GM19099 (cell line): ENCODE data around the gene USH2A.

Experiments
- POLR2A ChIP-seq: IDR thresholded peaks from 3 replicates; pipeline ENCODE4 v1.6.1; 2011; ENCODE audit warnings: low read depth; ENCODE audit not compliant: insufficient read length; ENCODE audit errors: extremely low read depth

USH2A gene

GRCh38 chr1:216247937-216248336 lies 175.3 kb downstream of the USH2A start:
- TF ChIP-seq POLR2A, result no peak

DNA sequence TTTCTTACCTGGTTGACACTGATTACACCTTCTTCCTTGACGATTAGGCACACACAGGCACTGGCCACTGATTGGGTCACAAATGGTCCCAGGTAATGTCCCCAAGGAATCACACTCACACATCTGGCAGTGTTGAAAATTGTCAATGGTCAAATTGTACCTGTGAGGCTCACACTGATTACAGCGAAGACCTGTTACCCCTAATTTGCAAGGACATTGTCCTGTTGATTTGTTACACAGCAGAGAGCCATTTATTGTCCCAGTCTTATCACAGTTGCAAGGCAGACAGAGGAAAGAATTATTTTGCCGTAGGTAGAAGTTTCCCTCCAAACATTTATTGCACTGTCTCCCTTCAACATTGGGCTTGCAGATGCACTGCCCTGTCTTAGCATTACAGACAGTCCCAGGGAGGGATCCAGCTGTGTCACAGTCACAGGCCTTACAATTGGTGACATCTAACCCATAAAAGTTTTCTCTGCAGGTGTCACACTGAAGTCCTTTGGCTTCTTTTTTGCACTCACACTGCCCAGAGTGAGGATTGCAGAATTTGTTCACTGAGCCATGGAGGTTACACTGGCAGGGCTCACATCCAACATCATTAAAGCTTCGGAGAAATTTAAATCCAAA lies 176.6 kb downstream of the USH2A start:
- TF ChIP-seq POLR2A, result no peak

DNA sequence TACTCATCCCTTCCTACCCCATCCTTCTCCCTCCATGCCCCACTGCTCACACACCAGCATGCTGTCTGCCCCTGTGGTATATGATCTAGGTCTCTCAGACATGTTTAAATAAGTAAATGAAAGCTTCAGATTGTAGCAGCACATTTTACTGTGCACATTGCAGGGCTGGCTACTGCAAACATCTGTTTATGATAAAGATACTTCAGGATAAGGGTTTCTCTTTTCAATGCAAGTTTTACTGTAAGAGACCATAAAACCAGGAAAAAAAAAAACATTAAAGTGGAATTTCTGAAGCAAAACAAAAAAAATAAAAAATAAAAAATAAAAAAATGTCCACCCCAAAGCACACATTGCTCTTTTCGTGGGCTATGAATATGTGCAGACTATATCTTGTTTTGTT lies 184.4 kb downstream of the USH2A start:
- TF ChIP-seq POLR2A, result no peak

GRCh38 chr1:216237927-216238542 lies 185.2 kb downstream of the USH2A start:
- no peak for TF ChIP-seq POLR2A

GRCh38 chr1:216224233-216224632 lies 199.0 kb downstream of the USH2A start:
- TF ChIP-seq POLR2A, result no peak

- TF ChIP-seq POLR2A, result no peak
Measured at GRCh38 chr1:216223486-216223885, 199.8 kb downstream of the USH2A start.

DNA sequence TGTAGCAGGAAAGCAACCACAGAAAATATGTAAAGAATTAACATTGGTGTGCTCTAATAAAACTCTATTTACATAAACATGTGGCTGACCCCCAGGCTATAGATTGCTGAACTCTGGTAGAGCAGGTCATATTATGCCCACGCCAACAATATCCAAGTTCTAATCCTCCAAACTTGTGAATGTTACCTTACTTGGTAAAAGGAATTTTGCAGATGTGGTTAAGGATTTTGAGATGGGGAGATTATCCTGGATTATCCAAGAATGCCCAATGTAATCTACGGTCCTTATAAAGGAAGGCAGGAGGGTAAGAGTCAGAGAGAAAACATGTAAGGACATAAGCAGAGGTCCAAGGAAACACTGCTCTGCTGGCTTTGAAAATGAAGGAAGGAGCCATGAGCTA lies 201.0 kb downstream of the USH2A start:
- TF ChIP-seq POLR2A, result no peak

GRCh38 chr1:216221260-216221700 lies 202.0 kb downstream of the USH2A start:
- no peak for TF ChIP-seq POLR2A

DNA sequence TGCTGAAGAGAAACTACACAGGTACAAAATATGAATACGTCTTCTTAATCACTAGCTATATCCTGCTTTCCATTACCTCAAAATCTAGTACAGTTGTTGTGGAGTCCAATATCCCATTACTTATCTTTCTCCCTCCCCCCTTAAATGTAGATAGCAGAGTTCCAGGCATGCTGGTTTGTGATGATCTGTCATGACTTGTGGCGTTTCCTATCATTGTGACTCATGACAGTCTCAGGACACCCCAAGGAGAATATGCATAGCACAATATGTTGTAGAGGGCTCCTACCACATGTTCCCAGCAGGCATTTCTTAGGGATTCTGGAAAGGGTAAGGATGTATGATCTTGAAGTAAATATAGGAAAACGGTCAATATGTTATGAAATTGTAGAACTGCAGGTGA lies 206.9 kb downstream of the USH2A start:
- no peak for TF ChIP-seq POLR2A

DNA sequence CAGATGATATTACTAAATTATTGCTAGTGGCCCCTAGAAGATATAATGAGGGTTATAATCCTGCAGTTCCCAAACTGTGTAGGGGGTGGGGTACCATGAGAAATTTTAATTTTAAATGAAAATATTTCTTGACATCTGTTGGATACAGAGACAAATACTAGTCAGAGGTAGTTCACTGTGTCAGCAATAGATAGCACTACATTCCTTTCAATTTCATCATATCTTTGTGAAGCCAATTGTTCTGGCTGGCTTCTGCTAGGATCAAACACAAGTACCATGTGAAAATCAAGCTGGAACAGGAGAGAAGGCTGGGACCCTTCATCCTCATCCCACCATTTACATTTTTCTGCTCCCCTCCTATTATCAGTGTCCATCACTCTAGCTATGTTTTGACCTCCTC lies 208.1 kb downstream of the USH2A start:
- TF ChIP-seq POLR2A, result no peak

DNA sequence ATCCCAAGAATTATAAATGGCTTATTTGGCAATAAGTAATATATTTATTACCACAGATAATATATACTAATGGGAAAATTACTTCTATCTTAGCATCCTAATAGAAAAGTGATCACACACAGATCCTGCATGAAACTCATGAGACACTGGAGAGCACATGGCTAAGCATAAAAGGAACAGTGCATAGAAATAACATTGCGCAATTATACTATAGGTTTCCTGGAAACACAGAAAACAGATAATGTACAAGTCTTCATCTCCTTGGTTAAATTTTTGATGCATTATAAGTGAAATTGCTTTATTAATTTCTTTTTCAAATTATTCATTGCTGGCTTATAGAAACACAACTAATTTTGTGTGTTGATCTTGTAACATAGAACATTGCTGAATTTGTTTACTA lies 210.4 kb downstream of the USH2A start:
- TF ChIP-seq POLR2A, result no peak

- no peak for TF ChIP-seq POLR2A
Measured at GRCh38 chr1:216210081-216210480, 213.2 kb downstream of the USH2A start.

- no peak for TF ChIP-seq POLR2A
Measured at GRCh38 chr1:216209125-216209524, 214.1 kb downstream of the USH2A start.

DNA sequence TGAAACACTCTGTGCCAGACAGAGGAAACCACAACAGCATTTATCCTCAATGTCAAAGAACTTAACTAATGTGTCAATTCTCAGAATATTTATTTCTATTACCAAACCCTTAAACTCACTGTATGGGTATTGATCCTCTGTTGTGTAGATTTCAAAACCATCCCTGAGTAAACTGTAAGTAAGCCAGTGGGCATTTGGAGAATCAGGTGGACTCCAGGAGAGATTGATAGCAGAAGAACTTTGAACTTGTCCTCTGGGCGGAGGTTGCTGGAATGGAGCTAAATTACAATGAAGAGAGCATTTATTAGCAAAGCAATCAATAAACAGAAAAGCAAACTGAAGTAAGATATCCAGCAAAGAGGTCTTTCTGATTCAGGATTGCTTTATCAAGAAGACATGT lies 216.1 kb downstream of the USH2A start:
- TF ChIP-seq POLR2A, result no peak

DNA sequence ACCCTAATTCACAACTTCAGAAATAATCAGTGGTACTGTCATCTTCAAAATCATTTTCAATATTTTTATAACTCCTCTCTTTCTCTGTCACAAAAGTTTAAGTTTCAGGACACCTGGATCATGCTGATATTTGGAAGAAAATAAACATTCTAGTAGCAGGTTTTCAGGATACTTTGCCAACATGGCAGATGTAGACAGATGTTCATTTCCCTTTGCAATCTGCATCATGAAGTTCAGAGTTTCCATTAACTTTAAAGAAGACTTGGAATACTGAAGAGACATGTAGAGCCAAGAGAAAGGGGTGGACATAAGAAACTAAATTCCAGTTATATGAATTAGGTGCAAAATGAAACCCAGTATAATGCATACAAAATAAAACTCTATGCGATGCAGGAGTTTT lies 218.1 kb downstream of the USH2A start:
- no peak for TF ChIP-seq POLR2A

DNA sequence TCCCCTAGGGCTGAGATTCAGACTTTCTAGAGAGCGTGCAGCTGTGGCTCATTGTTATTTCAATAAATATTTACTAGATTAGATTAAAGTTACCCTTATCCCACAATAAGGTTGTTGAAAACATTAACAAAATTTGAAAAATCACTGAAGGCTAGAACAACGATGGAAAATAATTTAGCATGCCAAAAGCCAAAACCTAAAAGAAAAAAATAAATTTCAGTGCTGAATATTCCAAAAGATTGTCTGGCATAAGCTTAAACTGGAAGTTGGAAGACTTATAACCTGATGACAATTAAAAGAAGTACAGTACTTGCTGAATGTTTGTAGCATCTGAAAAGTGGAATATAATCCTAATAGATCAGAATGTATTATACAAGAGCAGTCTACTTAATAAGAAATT lies 221.3 kb downstream of the USH2A start:
- no peak for TF ChIP-seq POLR2A

- TF ChIP-seq POLR2A, result no peak
Measured at GRCh38 chr1:216200941-216201340, 222.3 kb downstream of the USH2A start.
